Esophagus muscularis mucosa (tissue), 4 donors: ENCODE measurements around the gene KRTAP4-8.

Source experiments
- EP300 ChIP-seq: sonication (generic); formaldehyde crosslinking; IDR thresholded peaks from one replicate; pipeline ENCODE4 v1.6.1; 2017; ENCODE audit warnings: antibody characterized with exemption
- POLR2A ChIP-seq: fragments of 450-650 bp; IDR thresholded peaks from one replicate; pipeline ENCODE4 v1.6.1; 2017; ENCODE audit warnings: antibody characterized with exemption, moderate library complexity, mild to moderate bottlenecking, low read depth
- POLR2AphosphoS5 ChIP-seq, 2 donors: sonication (generic); formaldehyde crosslinking; IDR thresholded peaks; one replicate each; pipeline ENCODE4 v1.6.1; 2017; ENCODE audit warnings: antibody characterized with exemption in 2 of 2
- TF ChIP-seq, protein P1 (sequence below), 3 experiments: fragments of 200-600 bp in 2 of 3; fragments of 450-650 bp in 1 of 3; sonication (generic) in 2 of 3; IDR thresholded peaks; one replicate each; pipeline ENCODE4 v1.5.1; 2017 to 2019; ENCODE audit warnings: antibody characterized with exemption in 3 of 3, mild to moderate bottlenecking in 2 of 3, moderate library complexity in 1 of 3

DNA sequence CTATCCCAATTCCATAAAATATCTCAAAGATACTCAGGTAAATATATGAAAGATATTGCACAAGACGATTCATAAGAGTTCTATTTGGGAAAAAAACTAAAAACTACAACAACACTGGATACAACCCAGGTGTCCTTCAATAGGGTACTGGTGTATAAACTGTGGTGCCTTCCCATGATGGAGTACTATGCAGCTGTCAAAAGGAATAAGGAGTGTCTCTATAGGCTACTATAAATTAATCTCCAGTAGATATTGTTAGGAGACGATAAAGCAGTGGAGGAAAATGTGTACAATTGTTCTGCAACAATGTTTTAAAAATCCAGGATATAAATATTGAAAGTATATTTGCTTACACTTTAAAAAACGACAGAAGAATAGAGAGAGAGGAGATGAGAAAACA lies 28.5 kb upstream of the KRTAP4-8 start:
- TF ChIP-seq, protein P1, sequence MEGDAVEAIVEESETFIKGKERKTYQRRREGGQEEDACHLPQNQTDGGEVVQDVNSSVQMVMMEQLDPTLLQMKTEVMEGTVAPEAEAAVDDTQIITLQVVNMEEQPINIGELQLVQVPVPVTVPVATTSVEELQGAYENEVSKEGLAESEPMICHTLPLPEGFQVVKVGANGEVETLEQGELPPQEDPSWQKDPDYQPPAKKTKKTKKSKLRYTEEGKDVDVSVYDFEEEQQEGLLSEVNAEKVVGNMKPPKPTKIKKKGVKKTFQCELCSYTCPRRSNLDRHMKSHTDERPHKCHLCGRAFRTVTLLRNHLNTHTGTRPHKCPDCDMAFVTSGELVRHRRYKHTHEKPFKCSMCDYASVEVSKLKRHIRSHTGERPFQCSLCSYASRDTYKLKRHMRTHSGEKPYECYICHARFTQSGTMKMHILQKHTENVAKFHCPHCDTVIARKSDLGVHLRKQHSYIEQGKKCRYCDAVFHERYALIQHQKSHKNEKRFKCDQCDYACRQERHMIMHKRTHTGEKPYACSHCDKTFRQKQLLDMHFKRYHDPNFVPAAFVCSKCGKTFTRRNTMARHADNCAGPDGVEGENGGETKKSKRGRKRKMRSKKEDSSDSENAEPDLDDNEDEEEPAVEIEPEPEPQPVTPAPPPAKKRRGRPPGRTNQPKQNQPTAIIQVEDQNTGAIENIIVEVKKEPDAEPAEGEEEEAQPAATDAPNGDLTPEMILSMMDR (IDR thresholded peaks at IDR 0.05): no peak
- TF ChIP-seq POLR2A (no peak), EP300 (no peak), POLR2AphosphoS5 (IDR thresholded peaks at IDR 0.05) (no peak)
